HTERT RPE-1 (cell line): ENCODE measurements around the gene TMEM245.

ENCODE experiments used
- in situ Hi-C: fragments of 300-500 bp; cut with MboI; formaldehyde crosslinking; loops from 4 replicates; pipeline ENCODE4 v1.14.3; 2020; ENCODE audit warnings: low sequenced_read_pairs

TMEM245 gene

DNA sequence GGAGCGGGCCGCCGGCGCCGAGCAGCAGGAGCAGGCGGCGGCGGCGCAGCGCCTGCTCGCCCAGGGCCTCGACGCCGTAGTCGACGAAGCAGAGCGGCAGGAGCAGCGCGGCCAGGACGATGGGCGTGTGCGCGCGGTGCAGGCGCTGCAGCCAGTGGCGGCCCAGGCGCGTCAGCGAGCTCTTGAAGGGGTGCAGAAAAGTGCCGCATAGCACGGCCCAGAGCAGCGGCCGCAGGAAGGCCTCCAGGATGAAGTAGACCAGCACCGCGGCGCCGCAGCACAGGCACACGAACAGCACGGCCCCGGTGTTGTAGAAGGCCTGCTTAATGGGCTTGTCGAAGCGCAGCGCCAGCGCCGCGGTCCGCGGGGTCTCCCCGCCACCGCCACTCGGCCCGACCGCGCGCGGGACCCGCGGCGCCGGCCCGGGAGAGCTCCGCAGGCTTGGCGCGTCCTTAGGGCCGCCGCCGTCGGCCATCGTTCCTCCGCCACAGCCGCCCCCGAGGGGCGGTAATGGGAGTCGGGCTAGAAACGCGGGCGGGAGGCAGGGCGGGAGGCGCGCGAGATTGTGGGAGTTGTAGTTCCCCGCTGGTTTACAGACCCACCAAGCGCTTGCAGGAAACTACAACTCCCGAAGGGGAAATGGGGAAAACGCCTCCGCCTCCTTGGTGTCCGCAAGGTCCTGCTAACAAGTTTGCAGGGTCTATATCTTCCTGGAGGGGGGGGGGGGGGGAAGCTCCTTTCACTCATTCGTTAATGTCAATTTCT is at the start of gene TMEM245:
TMEM245 (minus strand) TSS at position 509 of the 765 bp plus-strand sequence; CDS start at position 475, 34 bp downstream.
- in situ Hi-C loops: no loop called here

DNA sequence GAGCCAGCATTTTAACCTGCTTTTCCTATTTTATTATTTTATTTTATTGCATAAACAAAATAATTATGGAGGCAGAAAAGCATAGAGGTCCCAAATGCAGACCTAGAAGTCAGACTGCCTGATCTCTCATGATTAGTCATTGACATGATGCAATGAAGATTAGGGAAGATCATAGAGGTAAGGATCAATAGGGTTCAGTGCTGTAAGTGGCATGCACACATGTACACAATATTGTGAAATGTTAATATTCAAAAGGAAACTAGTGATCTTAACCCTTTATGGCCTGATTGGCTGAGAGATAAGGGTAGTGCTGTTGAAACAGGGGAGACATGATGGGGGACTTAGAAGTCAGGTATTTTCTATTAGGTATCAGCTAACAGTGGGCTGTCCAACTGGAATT is 48.4 kb upstream of the TMEM245 start:
- in situ Hi-C loops: no loop called here

- in situ Hi-C loops: no loop called here
These were observed 48.0 kb upstream of the TMEM245 start for GRCh38 chr9:109167716-109168115.

DNA sequence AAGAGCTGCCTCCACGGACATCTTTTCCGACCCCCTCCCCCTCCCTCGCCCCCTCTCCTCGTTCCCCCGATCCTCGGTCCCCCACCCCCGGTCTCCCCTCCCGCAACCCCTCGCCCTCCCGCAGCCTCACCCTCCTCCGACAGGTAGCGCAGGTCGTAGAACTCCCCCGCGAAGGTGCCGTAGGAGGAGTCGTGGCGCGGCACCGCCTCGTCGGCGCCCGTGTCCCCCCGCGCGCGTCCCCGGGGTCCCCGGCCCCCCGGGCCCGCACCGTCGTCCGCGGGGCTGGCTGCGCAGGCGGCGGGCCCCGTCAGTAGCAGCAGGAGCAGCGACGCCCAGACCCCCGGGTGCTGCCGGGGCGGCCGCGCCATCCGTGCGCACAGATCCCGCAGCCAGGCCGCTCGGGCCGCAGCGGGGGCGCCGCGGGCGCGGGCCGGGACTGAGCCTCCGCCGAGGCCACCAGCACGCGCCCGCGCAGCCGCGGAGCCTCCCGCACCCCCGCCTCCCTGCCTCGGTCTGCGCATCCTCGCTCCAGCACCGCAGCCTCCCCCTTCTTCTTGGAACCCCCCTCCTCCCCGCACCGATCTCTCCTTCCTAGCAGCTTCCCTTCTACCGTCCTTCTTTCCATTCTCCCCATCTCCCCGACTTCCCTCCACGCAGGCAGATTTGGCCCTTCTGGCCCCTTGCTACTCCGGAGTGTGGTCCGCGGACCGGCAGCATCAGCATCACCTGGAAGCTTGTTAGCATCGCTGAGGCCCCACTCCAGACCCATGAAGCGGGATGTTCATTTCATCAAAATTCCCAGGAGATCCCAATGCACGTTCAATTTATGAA is 47.2 kb upstream of the TMEM245 start, which contains the start of gene FRRS1L:
FRRS1L (minus strand) TSS at position 479 of the 831 bp plus-strand sequence; CDS start at position 368, 111 bp downstream.
- in situ Hi-C loops: no loop called here

- in situ Hi-C loops: no loop called here
These were observed 46.5 kb upstream of the TMEM245 start for GRCh38 chr9:109166171-109166770.

DNA sequence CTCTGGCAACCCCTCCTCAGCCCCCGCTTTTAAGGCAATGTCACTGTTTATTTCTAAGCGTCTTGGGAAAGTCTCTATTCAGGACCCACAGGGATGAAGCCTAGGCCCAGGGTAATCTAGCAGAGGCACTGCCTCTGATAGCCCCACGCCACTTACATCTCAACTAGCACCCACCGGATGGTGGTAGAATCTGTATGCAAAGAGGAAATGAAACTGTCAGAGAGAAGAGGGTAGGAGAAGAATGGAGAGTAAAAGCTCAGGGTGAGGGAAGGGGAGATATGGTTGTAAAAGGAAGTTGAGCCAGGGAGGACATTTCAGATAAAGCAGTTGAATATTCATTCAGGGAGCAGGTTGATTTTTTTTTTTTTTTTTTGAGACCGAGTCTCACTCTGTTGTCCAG is 44.3 kb upstream of the TMEM245 start:
- in situ Hi-C loops: no loop called here

DNA sequence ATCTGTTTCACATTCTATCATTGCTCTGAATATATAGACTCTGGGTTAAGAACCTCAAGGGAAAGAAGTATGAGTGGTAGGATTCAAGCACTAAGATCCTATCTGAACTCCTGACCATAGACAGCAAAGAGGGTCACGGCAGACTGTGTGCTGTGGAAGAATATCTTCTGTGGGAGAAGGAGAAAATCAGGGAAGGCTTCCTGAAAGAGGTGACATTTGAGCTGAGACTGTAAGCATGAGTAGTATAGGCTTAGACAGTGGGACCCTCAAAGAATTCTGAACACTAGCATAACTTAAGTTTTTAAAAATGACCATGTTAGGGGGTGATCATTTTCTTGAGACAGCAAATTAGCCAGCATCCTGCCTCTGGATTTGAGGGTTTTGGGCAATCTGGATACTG is 43.4 kb upstream of the TMEM245 start:
- in situ Hi-C loops: no loop called here

- in situ Hi-C loops: no loop called here
These were observed 42.9 kb upstream of the TMEM245 start for GRCh38 chr9:109162677-109163076.

GRCh38 chr9:109161471-109161870 is 41.7 kb upstream of the TMEM245 start:
- in situ Hi-C loops: no loop called here

- in situ Hi-C loops: no loop called here
These were observed 39.8 kb upstream of the TMEM245 start for GRCh38 chr9:109159583-109159982.

DNA sequence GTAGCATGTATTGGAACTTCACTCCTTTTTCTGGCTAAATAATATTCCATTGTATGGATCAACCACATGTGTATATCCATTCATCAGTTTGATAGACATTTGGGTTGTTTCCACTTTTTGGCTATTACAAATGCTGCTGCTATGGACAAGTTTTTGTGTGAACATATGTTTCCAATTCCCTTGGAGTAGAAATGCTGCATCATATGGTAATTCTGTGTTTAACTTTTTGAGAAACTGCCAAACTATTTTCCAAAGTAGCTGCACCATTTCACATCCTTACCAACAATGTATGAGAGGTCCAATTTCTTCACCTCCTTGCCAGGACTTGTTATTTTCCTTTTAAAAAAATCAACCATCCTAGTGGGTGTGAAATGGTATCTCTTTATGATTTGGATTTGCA is 38.9 kb upstream of the TMEM245 start:
- in situ Hi-C loops: no loop called here

DNA sequence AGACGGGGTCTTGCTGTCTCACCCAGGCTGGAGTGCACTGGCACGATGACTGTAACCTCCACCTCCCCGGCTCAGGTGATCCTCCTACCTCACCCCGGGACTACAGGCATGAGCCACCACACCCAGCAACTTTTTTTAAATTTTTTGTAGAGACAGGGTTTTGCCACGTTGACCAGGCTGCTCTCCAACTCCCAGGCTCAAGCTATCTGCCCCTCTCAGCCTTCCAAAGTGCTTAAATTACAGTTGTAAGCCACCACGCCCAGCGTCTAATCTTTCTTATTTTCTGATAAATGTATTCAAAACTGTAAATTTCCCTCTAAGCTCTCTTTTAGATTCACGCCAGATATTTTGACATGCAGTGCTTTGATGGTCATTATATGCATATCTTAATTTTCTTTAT is 37.0 kb upstream of the TMEM245 start:
- in situ Hi-C loops: no loop called here

DNA sequence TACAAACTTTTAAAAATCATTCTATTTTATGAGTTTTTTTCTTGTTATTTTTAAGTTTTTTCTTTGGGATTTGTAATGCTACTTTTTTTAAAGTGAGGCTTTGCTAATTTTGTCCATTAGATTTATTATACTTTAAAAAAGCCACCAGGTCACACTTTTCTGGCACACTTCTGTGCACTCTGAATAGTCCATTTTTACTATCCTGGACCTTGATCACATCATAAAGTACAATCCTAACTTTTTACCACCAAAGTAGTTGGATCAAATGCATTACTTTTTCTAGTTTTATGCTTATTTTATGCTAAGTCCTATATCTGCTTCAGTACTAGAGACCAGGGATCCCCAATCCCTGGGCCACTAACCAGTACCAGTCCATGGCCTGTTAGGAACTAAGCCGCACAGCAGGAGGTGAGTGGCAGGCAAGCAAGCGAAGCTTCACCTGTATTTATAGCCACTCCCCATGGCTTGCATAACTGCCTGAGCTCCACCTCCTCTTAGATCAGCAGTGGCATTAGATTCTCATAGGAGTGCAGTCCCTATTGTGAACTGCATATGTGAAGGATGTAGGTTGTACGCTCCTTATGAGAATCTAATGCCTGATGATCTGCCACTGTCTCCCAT is 31.3 kb upstream of the TMEM245 start:
- in situ Hi-C loops: no loop called here

DNA sequence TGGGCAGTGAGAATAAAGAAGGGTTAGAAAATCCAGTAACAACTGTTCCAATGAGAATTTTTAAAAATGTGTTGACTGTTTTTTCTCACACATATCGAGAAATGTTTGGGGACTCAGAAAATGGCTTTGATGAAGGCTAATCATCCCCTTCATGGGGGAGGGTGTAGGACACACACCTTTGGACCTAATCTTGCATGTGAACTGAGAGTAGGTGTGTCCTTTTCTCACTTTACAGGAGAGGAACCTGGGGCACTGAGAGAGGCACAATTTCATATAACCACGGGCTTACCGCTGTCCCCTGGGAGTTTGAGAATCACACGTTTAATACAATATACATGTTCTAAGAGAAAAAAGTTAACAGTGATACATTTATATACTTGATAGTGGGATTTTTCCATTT is 30.0 kb upstream of the TMEM245 start:
- in situ Hi-C loops: no loop called here

DNA sequence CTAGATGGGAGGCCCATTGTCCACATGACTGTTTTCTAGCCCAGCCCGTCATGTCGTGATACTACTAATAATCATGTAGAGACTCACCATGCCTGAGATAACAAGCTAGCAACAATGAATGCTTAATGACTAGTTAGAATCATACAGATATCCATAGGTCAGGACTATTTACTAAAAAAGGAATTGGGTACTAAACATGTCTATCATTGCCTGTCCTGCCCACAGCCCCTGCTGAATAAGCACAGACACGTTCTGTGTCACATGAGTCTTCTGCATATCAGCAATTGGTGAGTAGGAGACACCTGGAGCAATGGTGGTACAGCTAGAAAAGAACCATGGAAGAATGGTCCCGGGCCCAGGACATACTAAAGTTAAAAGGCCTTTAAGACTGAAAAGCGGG is 29.3 kb upstream of the TMEM245 start:
- in situ Hi-C loops: no loop called here

DNA sequence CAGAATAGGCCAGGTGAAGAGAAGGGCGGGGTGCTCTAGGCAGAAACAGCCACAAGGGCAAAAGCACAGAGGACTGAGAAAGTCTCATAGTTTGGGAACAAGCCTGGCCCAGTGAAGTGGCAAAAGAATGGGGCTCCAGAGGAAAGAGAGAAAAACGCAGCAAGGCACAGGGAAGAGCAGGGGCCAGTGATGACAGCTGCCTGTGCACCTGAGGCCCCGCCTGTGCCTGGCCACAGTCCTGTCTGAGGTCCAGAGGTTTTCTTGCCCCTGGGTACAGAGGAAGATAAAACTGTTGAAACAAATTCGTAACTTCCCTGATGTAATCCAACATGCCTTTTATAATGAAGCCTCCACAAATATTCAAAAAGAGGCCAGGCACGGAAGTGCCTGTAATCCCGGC is 25.3 kb upstream of the TMEM245 start:
- in situ Hi-C loops: no loop called here

- in situ Hi-C loops: no loop called here
These were observed 24.3 kb upstream of the TMEM245 start for GRCh38 chr9:109143881-109144562.

- in situ Hi-C loops: no loop called here
These were observed 21.6 kb upstream of the TMEM245 start for GRCh38 chr9:109141375-109141774.

DNA sequence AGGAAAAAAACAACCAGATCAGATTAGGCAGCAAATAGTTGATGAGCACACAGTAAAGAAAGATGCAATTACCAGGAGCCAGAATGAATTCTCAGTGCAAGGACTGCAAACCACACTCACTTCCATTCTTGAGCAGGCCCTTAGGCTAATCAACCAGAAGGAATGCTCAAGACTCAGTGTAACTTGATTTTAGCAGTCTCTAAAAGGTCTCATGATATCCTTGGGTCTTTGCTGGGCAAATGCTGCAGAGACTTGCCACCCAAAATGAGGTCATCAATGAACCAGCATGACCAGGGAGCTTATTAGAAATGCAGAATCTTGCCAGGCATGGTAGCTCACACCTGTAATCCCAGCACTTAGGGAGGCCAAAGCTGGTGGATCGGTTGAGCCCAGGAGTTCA is 20.1 kb upstream of the TMEM245 start:
- in situ Hi-C loops: no loop called here

- in situ Hi-C loops: no loop called here
These were observed 18.7 kb upstream of the TMEM245 start for GRCh38 chr9:109138421-109138820.

- in situ Hi-C loops: no loop called here
These were observed 14.4 kb upstream of the TMEM245 start for GRCh38 chr9:109134167-109134578.
